Measurements from ENCODE around the gene ELP2.

- TF ChIP-seq CTCF (IDR thresholded peaks at IDR 0.05): no peak
- no peak for TF ChIP-seq ZFX (IDR thresholded peaks at IDR 0.05; ENCODE audit: borderline replicate concordance)
Measured at GRCh38 chr18:36135264-36135663, 5.6 kb downstream of the ELP2 start.

Data from 22Rv1 (cell line).